ENCODE results near the gene ZBTB12.
"Not testable (repeated sequence)": the region's sequence is repeated elsewhere in the genome, so short reads cannot be mapped to it uniquely, and the experiment has no call there.

The ZBTB12 gene

GRCh38 chr6:31877651-31878161 lies 24.2 kb downstream of the ZBTB12 start:
- Histone ChIP-seq H3K27me3 (ENCODE audit: control insufficient read depth, insufficient read depth, low read length, poor library complexity, severe bottlenecking) (no peaks in the 10 kb centered on the region), H3K4me3 (ENCODE audit: insufficient read depth, low read depth, low read length) (no peak overlapping the region), H3K36me3 (ENCODE audit: control insufficient read depth, insufficient read depth, low read length) (peaks cover 14% of the 10 kb centered on the region), H3K9me3 (ENCODE audit: control insufficient read depth, low read length) (no peaks in the 10 kb centered on the region), H3K27ac (ENCODE audit: insufficient read depth, low read depth, low read length, poor library complexity, severe bottlenecking) (no peak overlapping the region), H3K4me1 (ENCODE audit: control insufficient read depth, insufficient read depth, low read length) (no peaks in the 10 kb centered on the region)
- WGBS, 2 experiments, result 83 to 86% methylated on average over 10 of the region's 10 CpGs

GRCh38 chr6:31877125-31877650 lies 24.7 kb downstream of the ZBTB12 start:
- H3K36me3 ChIP-seq (ENCODE audit: control insufficient read depth, insufficient read depth, low read length), result peaks cover 14% of the 10 kb centered on the region
- no peaks in the 10 kb centered on the region for H3K4me1 ChIP-seq (ENCODE audit: control insufficient read depth, insufficient read depth, low read length)
- H3K27ac ChIP-seq (ENCODE audit: insufficient read depth, low read depth, low read length, poor library complexity, severe bottlenecking), result no peak overlapping the region
- no peak overlapping the region for H3K4me3 ChIP-seq (ENCODE audit: insufficient read depth, low read depth, low read length)
- no peaks in the 10 kb centered on the region for H3K27me3 ChIP-seq (ENCODE audit: control insufficient read depth, insufficient read depth, low read length, poor library complexity, severe bottlenecking)
- WGBS, 2 experiments, result 86 to 90% methylated on average over 3 of the region's 3 CpGs
- H3K9me3 ChIP-seq (ENCODE audit: control insufficient read depth, low read length), result no peaks in the 10 kb centered on the region

- Histone ChIP-seq H3K36me3 (ENCODE audit: control insufficient read depth, insufficient read depth, low read length) (peaks cover 10% of the 10 kb centered on the region), H3K27me3 (ENCODE audit: control insufficient read depth, insufficient read depth, low read length, poor library complexity, severe bottlenecking) (no peaks in the 10 kb centered on the region), H3K27ac (ENCODE audit: insufficient read depth, low read depth, low read length, poor library complexity, severe bottlenecking) (no peak overlapping the region), H3K4me3 (ENCODE audit: insufficient read depth, low read depth, low read length) (no peak overlapping the region), H3K9me3 (ENCODE audit: control insufficient read depth, low read length) (no peaks in the 10 kb centered on the region), H3K4me1 (ENCODE audit: control insufficient read depth, insufficient read depth, low read length) (no peaks in the 10 kb centered on the region)
- 89 to 95% methylated on average over 7 of the region's 7 CpGs for WGBS, 2 experiments
Observed at GRCh38 chr6:31876357-31876756, 25.5 kb downstream of the ZBTB12 start.

GRCh38 chr6:31875877-31876276 lies 26.0 kb downstream of the ZBTB12 start:
- Histone ChIP-seq H3K27me3 (ENCODE audit: control insufficient read depth, insufficient read depth, low read length, poor library complexity, severe bottlenecking) (no peaks in the 10 kb centered on the region), H3K9me3 (ENCODE audit: control insufficient read depth, low read length) (no peaks in the 10 kb centered on the region), H3K36me3 (ENCODE audit: control insufficient read depth, insufficient read depth, low read length) (peaks cover 6% of the 10 kb centered on the region), H3K4me3 (ENCODE audit: insufficient read depth, low read depth, low read length) (no peak overlapping the region), H3K4me1 (ENCODE audit: control insufficient read depth, insufficient read depth, low read length) (peaks cover 5% of the 10 kb centered on the region), H3K27ac (ENCODE audit: insufficient read depth, low read depth, low read length, poor library complexity, severe bottlenecking) (no peak overlapping the region)
- WGBS, 2 experiments, result 83 to 86% methylated on average over 5 of the region's 5 CpGs

GRCh38 chr6:31874836-31875572 lies 26.9 kb downstream of the ZBTB12 start:
- Histone ChIP-seq H3K27ac (ENCODE audit: insufficient read depth, low read depth, low read length, poor library complexity, severe bottlenecking) (no peak overlapping the region), H3K27me3 (ENCODE audit: control insufficient read depth, insufficient read depth, low read length, poor library complexity, severe bottlenecking) (no peaks in the 10 kb centered on the region), H3K4me1 (ENCODE audit: control insufficient read depth, insufficient read depth, low read length) (peaks cover 8% of the 10 kb centered on the region), H3K4me3 (ENCODE audit: insufficient read depth, low read depth, low read length) (no peak overlapping the region), H3K36me3 (ENCODE audit: control insufficient read depth, insufficient read depth, low read length) (no peaks in the 10 kb centered on the region), H3K9me3 (ENCODE audit: control insufficient read depth, low read length) (no peaks in the 10 kb centered on the region)
- 94 to 95% methylated on average over 5 of the region's 5 CpGs for WGBS, 2 experiments

GRCh38 chr6:31874084-31874670 lies 27.7 kb downstream of the ZBTB12 start:
- no peaks in the 10 kb centered on the region for H3K9me3 ChIP-seq (ENCODE audit: control insufficient read depth, low read length)
- WGBS, 2 experiments, result 83 to 87% methylated on average over 4 of the region's 4 CpGs
- no peak overlapping the region for H3K4me3 ChIP-seq (ENCODE audit: insufficient read depth, low read depth, low read length)
- no peak overlapping the region for H3K27ac ChIP-seq (ENCODE audit: insufficient read depth, low read depth, low read length, poor library complexity, severe bottlenecking)
- peaks cover 8% of the 10 kb centered on the region for H3K4me1 ChIP-seq (ENCODE audit: control insufficient read depth, insufficient read depth, low read length)
- no peaks in the 10 kb centered on the region for H3K27me3 ChIP-seq (ENCODE audit: control insufficient read depth, insufficient read depth, low read length, poor library complexity, severe bottlenecking)
- H3K36me3 ChIP-seq (ENCODE audit: control insufficient read depth, insufficient read depth, low read length), result no peaks in the 10 kb centered on the region

- peaks cover 8% of the 10 kb centered on the region for H3K4me1 ChIP-seq (ENCODE audit: control insufficient read depth, insufficient read depth, low read length)
- H3K27ac ChIP-seq (ENCODE audit: insufficient read depth, low read depth, low read length, poor library complexity, severe bottlenecking), result no peak overlapping the region
- 77 to 80% methylated on average over 9 of the region's 9 CpGs for WGBS, 2 experiments
- no peaks in the 10 kb centered on the region for H3K9me3 ChIP-seq (ENCODE audit: control insufficient read depth, low read length)
- H3K36me3 ChIP-seq (ENCODE audit: control insufficient read depth, insufficient read depth, low read length), result no peaks in the 10 kb centered on the region
- H3K4me3 ChIP-seq (ENCODE audit: insufficient read depth, low read depth, low read length), result no peak overlapping the region
- H3K27me3 ChIP-seq (ENCODE audit: control insufficient read depth, insufficient read depth, low read length, poor library complexity, severe bottlenecking), result no peaks in the 10 kb centered on the region
Observed at GRCh38 chr6:31871046-31871659, 30.7 kb downstream of the ZBTB12 start.

GRCh38 chr6:31870385-31870921 lies 31.4 kb downstream of the ZBTB12 start:
- Histone ChIP-seq H3K27me3 (ENCODE audit: control insufficient read depth, insufficient read depth, low read length, poor library complexity, severe bottlenecking) (no peaks in the 10 kb centered on the region), H3K27ac (ENCODE audit: insufficient read depth, low read depth, low read length, poor library complexity, severe bottlenecking) (no peak overlapping the region), H3K4me3 (ENCODE audit: insufficient read depth, low read depth, low read length) (no peak overlapping the region), H3K4me1 (ENCODE audit: control insufficient read depth, insufficient read depth, low read length) (peaks cover 8% of the 10 kb centered on the region), H3K36me3 (ENCODE audit: control insufficient read depth, insufficient read depth, low read length) (no peaks in the 10 kb centered on the region), H3K9me3 (ENCODE audit: control insufficient read depth, low read length) (no peaks in the 10 kb centered on the region)
- 88 to 90% methylated on average over 16 of the region's 16 CpGs for WGBS, 2 experiments

- Histone ChIP-seq H3K27me3 (ENCODE audit: control insufficient read depth, insufficient read depth, low read length, poor library complexity, severe bottlenecking) (no peaks in the 10 kb centered on the region), H3K27ac (ENCODE audit: insufficient read depth, low read depth, low read length, poor library complexity, severe bottlenecking) (no peak overlapping the region), H3K36me3 (ENCODE audit: control insufficient read depth, insufficient read depth, low read length) (no peaks in the 10 kb centered on the region), H3K4me1 (ENCODE audit: control insufficient read depth, insufficient read depth, low read length) (peaks cover 17% of the 10 kb centered on the region), H3K4me3 (ENCODE audit: insufficient read depth, low read depth, low read length) (no peak overlapping the region), H3K9me3 (ENCODE audit: control insufficient read depth, low read length) (no peaks in the 10 kb centered on the region)
- 79 to 83% methylated on average over 8 of the region's 8 CpGs for WGBS, 2 experiments
Observed at GRCh38 chr6:31869343-31869742, 32.5 kb downstream of the ZBTB12 start.

- H3K27me3 ChIP-seq (ENCODE audit: control insufficient read depth, insufficient read depth, low read length, poor library complexity, severe bottlenecking); H3K27ac ChIP-seq (ENCODE audit: insufficient read depth, low read depth, low read length, poor library complexity, severe bottlenecking); H3K36me3 ChIP-seq (ENCODE audit: control insufficient read depth, insufficient read depth, low read length); H3K4me3 ChIP-seq (ENCODE audit: insufficient read depth, low read depth, low read length); H3K9me3 ChIP-seq (ENCODE audit: control insufficient read depth, low read length): not testable (repeated sequence)
- H3K4me1 ChIP-seq (ENCODE audit: control insufficient read depth, insufficient read depth, low read length), result peaks cover 17% of the 10 kb centered on the region
- WGBS, 2 experiments, result 93 to 97% methylated on average over 1 of the region's 1 CpG
Observed at GRCh38 chr6:31868658-31868971, 33.3 kb downstream of the ZBTB12 start.
